OCI-LY7 (cell line): ENCODE measurements around the gene CEP70.
"Not testable (repeated sequence)": the region's sequence is repeated elsewhere in the genome, so short reads cannot be mapped to it uniquely, and the experiment has no call there.

Experiments used
- CTCF ChIP-seq: fragments of 200-600 bp; sonication (generic); conservative IDR thresholded peaks from 2 replicates; pipeline ENCODE4 v1.5.1; 2014; ENCODE audit warnings: mild to moderate bottlenecking, antibody characterized with exemption, low read length, moderate library complexity, mixed read lengths
- EZH2phosphoT487 ChIP-seq: fragments of 200-600 bp; sonication (generic); IDR thresholded peaks from 2 replicates; pipeline ENCODE4 v1.6.1; 2018; ENCODE audit warnings: low read depth, borderline replicate concordance, mild to moderate bottlenecking, mixed run types, antibody characterized with exemption, low read length, moderate library complexity, mixed read lengths

GRCh38 chr3:138453940-138454339 is 140.1 kb downstream of the CEP70 start:
- not testable (repeated sequence) for TF ChIP-seq CTCF, EZH2phosphoT487
